LHCN-M2 (cell line): ENCODE measurements around the gene CCT8L2. TPM values are rescaled to one million over a fixed set of nuclear protein-coding genes. Genes with fewer than 3 reads are reported as not detected.
"Not testable (repeated sequence)": the region's sequence is repeated elsewhere in the genome, so short reads cannot be mapped to it uniquely, and the experiment has no call there.

ENCODE experiments used
- DNase-seq: peaks from one replicate; pipeline ENCODE4 v3.0.0-alpha.2; 2012; ENCODE audit warnings: low read depth
- total RNA-seq: library from RNA; depleted of rRNA; stranded (reverse); fragments of >200 nt; gene quantifications from 2 replicates; pipeline ENCODE4 v1.2.3, GENCODE V29; 2014; rRNA removed

Gene CCT8L2
- total RNA-seq, 1 experiment from 2014 or later = not detected

DNA sequence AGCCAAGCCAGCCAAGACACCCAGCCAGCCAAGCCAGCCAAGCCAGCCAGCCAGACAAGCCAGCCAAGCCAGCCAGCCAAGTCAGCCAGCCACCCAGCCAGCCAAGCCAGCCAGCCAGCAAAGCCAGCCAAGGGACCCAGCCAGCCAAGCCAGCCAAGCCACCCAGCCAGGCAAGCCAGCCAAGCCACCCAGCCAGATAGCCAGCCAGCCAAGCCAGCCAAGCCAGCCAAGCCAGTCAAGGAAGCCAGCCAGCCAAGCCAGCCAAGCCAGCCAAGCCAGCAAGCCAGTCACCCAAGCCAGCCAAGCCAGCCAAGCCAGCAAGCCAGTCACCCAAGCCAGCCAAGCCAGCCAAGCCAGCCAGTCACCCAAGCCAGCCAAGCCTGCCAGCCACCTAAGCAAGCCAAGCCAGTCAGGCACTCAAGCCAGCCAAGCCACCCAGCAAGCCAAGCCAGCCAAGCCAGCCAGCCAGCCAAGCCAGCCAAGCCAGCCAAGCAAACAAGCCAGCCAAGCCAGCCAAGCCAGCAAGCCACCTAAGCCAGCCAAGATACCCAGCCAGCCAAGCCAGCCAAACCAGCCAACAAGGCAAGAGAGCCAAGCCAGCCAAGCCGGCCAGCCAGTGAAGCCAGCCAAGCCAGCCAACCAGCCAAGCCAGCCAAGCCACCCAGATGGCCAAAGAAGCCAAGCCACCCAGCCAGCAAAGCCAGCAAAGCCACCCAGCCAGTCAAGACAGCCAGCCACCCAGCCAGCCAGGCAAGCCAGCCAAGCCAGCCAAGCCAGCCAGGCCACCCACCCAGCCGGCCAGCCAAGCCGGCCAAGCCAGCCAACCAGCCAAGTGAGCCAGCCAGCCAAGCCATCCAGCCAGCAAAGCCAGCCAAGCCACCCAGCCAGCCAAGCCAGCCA, 33.3 kb downstream of the CCT8L2 start:
- DNase-seq = no peak

- not testable (repeated sequence) for DNase-seq
Measured at GRCh38 chr22:16558376-16558945, 34.1 kb downstream of the CCT8L2 start.

DNA sequence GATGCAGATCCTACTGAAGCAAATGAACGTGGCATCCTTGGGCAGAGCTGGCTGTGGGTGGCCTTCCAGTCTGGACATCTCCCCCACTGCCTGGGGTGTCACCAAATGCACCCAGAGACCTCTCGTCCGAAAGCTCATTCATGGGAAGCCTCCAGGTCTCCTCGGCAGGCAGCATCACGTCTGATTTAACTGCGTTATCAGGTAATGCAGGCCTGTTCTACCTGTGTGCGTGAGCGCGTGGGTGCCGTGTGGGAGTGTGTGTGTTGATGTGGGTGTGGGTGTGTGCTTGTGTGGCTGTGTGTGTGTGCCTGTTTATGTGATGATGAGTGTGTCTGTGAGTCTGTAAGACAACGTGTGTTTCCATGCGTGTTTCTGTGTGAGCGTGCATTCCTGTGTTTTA, 35.1 kb downstream of the CCT8L2 start:
- DNase-seq = not testable (repeated sequence)

DNA sequence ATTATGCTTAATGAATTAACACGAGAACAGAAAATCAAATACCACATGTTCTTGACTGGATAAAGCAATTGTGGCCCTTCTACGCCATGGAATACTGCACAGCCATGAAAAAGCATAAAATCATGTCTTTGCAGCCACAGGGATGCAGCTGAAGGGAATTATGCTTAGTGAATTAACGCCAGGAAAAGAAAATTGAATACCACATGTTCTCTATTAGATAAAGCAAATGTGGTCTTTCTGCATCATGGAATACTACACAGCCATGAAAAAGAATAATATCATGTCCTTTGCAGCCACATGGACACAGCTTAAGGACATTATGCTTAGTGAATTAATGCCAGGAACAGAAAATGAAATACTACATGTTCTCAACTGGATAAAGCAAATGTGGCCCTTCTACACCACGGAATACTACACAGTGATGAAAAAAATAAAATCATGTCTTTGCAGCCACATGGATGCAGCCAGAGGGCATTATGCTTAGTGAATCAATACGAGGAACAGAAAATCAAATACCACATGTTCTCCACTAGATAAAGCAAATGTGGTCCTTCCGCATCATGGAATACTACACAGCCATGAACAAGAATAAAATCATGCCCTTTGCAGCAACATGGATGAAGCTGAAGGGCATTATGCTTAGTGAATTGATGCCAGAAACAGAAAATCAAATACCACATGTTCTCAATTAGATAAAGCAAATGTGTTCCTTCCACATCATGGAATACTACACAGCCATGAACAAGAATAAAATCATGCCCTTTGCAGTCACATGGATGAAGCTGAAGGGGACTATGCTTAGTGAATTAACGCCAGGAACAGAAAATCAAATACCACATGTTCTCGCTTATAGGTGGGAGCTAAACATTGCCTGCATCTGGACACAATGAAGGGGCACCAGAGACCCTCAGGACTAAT, 37.3 kb downstream of the CCT8L2 start:
- DNase-seq = not testable (repeated sequence)

- DNase-seq = not testable (repeated sequence)
Measured at GRCh38 chr22:16543310-16543709, 49.3 kb downstream of the CCT8L2 start.

Other genes starting within 250 kb of the CCT8L2 start
- not detected in 2 replicates for gene XKR3, start 232.6 kb upstream of the CCT8L2 start, total RNA-seq